Putamen (tissue), 1 donor: Measurements from ENCODE around the gene HIPK3.

Experiments
- DNase-seq: peaks from one replicate; pipeline ENCODE4 v3.0.0-alpha.2; 2016; ENCODE audit warnings: low spot score

The HIPK3 gene

DNA sequence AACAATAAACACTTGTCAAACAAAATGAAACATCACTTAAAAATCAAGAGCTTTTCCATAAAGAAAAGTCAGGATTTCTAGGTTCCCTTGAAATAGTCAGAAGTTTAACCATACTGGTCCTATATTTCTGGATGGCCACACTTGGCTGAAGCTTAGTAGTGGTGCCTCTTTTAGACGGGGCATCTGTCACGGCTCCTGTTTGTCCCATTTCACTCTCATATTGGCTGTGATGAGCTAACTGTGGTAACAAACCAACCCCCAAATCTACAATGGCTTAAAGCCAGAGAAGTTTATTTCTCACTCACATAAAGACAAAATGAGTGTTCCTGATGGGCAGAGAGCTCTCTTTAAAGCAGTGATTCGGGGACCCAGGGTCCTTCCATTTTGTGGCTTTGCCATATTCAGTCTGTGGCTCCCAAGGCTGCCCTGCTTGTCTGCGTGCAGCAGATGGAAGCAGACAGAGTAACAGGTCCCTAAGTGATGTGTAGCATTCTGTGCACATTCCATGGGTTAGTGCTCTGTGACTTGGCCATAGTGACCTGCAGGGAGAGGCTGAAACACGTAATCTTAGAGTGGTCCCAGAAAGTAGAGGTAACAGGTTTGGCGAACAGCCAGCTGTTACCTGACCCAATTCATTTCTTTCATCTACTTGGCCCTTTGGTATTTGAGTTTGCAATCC lies 137.4 kb downstream of the HIPK3 start:
- no peak for DNase-seq

DNA sequence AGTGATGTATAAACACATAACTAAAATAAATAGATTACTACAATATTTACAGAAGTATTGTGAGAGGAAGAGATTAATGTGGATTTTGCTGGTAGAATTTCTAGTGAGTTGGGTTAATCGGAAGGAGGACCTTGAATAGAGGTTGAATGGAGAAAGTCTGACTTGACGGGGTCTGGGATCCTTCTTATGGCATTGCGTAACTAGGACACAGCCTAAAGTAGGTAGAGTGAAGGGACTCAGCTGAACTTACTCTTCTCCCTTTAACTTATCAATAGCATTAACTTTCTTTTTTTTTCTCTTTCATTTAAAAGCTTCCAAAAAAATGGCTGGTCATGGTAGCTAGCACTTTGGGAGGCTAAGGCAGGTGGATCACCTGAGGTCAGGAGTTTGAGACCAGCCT lies 139.2 kb downstream of the HIPK3 start:
- no peak for DNase-seq

DNA sequence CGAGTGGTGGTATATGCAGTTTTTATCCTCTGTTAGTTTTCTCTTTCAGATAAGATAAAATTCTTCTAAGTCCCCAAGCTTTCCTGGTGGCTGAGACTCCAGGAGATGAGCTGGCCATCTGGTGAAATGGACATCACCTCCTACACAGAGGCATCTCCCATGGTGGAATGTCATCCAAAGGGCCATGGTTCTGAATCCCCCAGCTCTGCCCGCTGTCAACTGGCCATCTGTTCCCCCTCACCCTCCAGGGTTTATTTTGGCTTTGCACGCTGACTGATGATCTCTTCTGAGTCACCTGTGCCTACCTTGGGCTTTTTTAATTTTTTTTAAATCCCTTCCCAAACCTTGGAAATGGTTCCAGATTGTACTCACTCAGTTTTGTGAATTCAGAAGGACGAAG lies 142.2 kb downstream of the HIPK3 start:
- no peak for DNase-seq

DNA sequence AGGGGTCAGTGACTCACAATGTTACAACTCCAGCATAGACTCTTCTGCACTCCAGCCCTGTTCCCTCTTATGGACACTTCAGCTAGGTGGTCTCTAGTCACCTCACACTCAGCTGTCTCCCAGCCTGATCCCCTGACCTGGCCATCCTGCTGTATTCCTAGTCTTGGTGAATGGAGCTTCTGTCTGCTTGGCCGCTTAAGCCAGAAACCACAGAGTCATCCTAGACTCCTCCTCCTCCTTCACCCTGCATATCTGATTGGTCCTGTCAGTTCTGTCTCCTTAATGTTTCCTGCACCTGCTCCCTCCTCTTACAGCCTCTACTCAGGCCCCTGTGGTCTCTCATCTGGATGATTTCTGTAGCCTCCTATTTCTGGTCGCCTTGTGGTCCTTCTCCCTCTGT lies 144.9 kb downstream of the HIPK3 start:
- no peak for DNase-seq

DNA sequence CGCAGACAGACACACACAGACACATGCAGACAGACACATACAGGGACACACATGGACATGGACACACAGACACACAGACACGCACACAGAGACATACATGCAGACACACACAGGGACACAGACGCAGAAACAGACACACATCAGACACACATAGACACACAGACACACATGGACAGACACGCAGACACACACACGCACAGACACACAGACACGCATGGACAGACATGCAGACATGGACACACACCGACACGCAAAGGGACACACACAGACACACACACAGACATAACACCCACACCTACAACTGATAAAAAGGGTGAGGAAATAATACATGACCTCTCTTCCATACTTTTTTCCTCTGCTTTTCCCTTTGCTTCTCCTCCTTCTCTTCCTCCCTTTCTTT lies 146.2 kb downstream of the HIPK3 start:
- DNase-seq, result no peak

DNA sequence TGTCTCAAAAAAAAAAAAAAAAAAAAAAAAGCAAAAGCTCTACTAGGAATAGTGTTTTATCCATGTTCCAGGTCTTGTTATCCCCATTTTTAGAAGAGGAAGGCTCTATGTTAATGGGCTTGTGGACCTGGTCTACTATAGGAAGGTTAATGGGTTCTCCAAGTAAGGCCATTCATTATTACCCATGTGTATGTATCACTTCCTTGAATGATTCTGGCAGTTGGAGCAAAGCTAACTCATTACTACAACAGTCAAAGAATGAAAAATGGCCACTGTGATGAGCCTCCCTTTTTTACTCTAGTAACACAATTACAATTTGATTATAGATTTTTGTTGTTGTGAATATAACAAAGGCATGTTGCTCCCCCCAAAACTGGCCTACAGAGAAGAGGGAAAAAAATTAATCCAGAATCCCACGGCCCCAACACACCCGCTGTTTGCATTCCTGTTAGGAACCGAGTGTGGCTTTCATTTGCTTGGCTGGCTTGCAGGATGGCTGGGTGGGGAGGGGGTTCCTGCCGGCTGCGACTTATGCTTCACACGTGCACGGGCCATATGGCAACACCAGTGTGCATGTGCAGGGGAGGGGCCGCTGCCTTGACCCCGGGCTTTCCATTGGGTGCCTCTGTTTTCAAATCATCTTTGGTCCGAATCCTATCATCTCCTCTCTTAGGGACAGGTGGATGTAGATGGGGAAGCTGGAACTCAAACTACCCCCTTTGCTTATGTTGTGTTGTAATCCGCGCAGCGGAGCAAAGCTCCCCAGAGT lies 148.8 kb downstream of the HIPK3 start:
- no peak for DNase-seq
